Fibroblast of lung (primary cell): ENCODE measurements around the gene LILRB5.

Source experiments
- EZH2 ChIP-seq: IDR thresholded peaks from 2 replicates; pipeline ENCODE4 v1.5.1; 2012; ENCODE audit warnings: low read length, control low read depth, mild to moderate bottlenecking; ENCODE audit errors: missing control alignments
- TF ChIP-seq, protein P1 (sequence below), 2 donors: IDR thresholded peaks in 1 of 2; conservative IDR thresholded peaks in 1 of 2; 1 replicate in 1 of 2; 2 replicates in 1 of 2; pipeline ENCODE4 v1.5.1; 2011 to 2012; ENCODE audit warnings: low read length in 2 of 2, control low read depth in 1 of 2, inconsistent platforms in 1 of 2, low read depth in 1 of 2, mild to moderate bottlenecking in 1 of 2

DNA sequence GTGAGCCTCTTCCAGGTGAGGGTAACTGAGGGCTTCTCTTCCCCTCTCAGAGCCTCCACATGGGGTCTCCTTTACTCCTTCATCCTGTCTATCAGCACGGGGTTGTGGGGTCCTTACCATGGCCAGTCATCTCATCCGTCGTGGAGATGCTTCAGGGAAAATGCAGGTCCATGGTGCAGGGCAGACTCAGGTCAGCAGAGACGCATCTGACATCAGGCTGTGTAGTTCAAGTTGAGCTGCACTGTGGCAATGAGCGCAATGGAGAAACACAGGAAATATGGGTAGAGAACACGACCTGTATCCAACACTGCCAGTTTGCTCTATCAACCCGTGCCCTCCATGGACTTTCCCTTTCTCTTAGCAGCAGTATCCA is 42.0 kb upstream of the LILRB5 start:
- TF ChIP-seq, protein P1, sequence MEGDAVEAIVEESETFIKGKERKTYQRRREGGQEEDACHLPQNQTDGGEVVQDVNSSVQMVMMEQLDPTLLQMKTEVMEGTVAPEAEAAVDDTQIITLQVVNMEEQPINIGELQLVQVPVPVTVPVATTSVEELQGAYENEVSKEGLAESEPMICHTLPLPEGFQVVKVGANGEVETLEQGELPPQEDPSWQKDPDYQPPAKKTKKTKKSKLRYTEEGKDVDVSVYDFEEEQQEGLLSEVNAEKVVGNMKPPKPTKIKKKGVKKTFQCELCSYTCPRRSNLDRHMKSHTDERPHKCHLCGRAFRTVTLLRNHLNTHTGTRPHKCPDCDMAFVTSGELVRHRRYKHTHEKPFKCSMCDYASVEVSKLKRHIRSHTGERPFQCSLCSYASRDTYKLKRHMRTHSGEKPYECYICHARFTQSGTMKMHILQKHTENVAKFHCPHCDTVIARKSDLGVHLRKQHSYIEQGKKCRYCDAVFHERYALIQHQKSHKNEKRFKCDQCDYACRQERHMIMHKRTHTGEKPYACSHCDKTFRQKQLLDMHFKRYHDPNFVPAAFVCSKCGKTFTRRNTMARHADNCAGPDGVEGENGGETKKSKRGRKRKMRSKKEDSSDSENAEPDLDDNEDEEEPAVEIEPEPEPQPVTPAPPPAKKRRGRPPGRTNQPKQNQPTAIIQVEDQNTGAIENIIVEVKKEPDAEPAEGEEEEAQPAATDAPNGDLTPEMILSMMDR (conservative IDR thresholded peaks at IDR 0.05 in 1 of 2, IDR thresholded peaks at IDR 0.05 in 1 of 2; ENCODE audit: low read depth in 1 of 2, low read length in 2 of 2) = no peak
- TF ChIP-seq EZH2 = no peak
